Activated T-helper 1 cell treated with anti-CD3 and anti-CD28 coated beads, Interleukin-12 subunit alpha, Interleukin-12 subunit beta, Interleukin-2, Interleukin-4 antibody, amounts not matched to agents 30 ng/mL and 10 ng/mL and 1 ng/mL, durations not matched to agents 14 hours and 24 hours and 36 hours (primary cell): ENCODE results near the gene CSH1. TPM values are rescaled to one million over a fixed set of nuclear protein-coding genes. Genes with fewer than 3 reads are reported as not detected.
"Not testable (repeated sequence)": the region's sequence is repeated elsewhere in the genome, so short reads cannot be mapped to it uniquely, and the experiment has no call there.

ENCODE experiments used
- DNase-seq: peaks from one replicate; pipeline ENCODE4 v3.0.0; 2021; ENCODE audit warnings: low spot score
- H3K27ac Mint-ChIP-seq: one replicate; pipeline ENCODE4 v1.8.0; 2021; ENCODE audit warnings: mild to moderate bottlenecking, mixed read lengths
- H3K27me3 Mint-ChIP-seq: one replicate; pipeline ENCODE4 v1.8.0; 2022; ENCODE audit warnings: mild to moderate bottlenecking, moderate library complexity, mixed read lengths; ENCODE audit not compliant: insufficient read depth
- H3K36me3 Mint-ChIP-seq: one replicate; pipeline ENCODE4 v1.8.0; 2021; ENCODE audit warnings: low read depth, mixed read lengths
- H3K4me1 Mint-ChIP-seq: one replicate; pipeline ENCODE4 v1.8.0; 2021; ENCODE audit warnings: low read depth, mixed read lengths
- H3K4me3 Mint-ChIP-seq: one replicate; pipeline ENCODE4 v1.8.0; 2021; ENCODE audit warnings: mild to moderate bottlenecking, moderate library complexity, mixed read lengths
- H3K9me3 Mint-ChIP-seq: one replicate; pipeline ENCODE4 v1.8.0; 2021; ENCODE audit warnings: mixed read lengths
- intact Hi-C: fragments of 100-400 bp; cut with micrococcal nuclease; formaldehyde crosslinking; loops from one replicate; pipeline ENCODE4 v1.15.1; 2024
- total RNA-seq: library from RNA; stranded (reverse); gene quantifications from 2 replicates; pipeline ENCODE4 v1.2.3, GENCODE V29; 2022

The CSH1 gene
- total RNA-seq, 1 donor from 2014 or later: not detected

DNA sequence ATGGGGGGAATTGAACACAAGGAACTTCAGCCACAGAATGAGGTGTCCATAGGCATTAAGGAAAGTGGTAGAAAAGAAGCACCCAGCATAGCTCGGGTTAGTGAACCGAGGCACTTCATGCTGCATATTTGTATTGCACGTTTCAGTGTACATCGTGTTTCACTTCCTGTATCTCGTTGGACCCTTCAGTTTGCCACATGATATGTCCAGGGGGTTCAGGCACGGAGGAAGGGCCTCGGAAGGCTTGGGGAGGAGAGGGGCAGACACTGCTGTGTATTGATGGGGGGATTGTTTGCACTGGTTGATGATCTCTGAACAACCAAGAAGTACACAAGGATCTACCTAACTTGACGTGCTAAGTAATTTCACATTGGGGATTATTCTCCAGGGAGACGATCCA is 26.0 kb upstream of the CSH1 start:
- H3K36me3 Mint-ChIP-seq, H3K27me3 Mint-ChIP-seq, H3K9me3 Mint-ChIP-seq, H3K4me1 Mint-ChIP-seq, intact Hi-C loops, H3K27ac Mint-ChIP-seq, DNase-seq, H3K4me3 Mint-ChIP-seq: not testable (repeated sequence)

- DNase-seq, H3K9me3 Mint-ChIP-seq, intact Hi-C loops, H3K4me3 Mint-ChIP-seq, H3K27me3 Mint-ChIP-seq, H3K36me3 Mint-ChIP-seq, H3K27ac Mint-ChIP-seq, H3K4me1 Mint-ChIP-seq: not testable (repeated sequence)
These were observed 24.4 kb upstream of the CSH1 start for GRCh38 chr17:63920779-63921178.

GRCh38 chr17:63920050-63920449 is 23.7 kb upstream of the CSH1 start:
- H3K4me3 Mint-ChIP-seq, DNase-seq, H3K36me3 Mint-ChIP-seq, H3K27me3 Mint-ChIP-seq, H3K27ac Mint-ChIP-seq, H3K9me3 Mint-ChIP-seq, intact Hi-C loops, H3K4me1 Mint-ChIP-seq: not testable (repeated sequence)

- Mint-ChIP-seq H3K4me3 (no peak overlapping the region), H3K27me3 (peaks cover 8% of the 10 kb centered on the region), H3K4me1 (peaks cover 7% of the 10 kb centered on the region), H3K36me3 (no peaks in the 10 kb centered on the region), H3K9me3 (no peaks in the 10 kb centered on the region), H3K27ac (no peak overlapping the region)
- intact Hi-C loops: loop anchor here (1.0 to 5.0 kb wide), 5 partner anchors 27 to 363 kb away; no protein-coding TSS in a partner anchor
- DNase-seq: peak; percentile 65
These were observed 22.9 kb upstream of the CSH1 start for GRCh38 chr17:63919311-63919723.

DNA sequence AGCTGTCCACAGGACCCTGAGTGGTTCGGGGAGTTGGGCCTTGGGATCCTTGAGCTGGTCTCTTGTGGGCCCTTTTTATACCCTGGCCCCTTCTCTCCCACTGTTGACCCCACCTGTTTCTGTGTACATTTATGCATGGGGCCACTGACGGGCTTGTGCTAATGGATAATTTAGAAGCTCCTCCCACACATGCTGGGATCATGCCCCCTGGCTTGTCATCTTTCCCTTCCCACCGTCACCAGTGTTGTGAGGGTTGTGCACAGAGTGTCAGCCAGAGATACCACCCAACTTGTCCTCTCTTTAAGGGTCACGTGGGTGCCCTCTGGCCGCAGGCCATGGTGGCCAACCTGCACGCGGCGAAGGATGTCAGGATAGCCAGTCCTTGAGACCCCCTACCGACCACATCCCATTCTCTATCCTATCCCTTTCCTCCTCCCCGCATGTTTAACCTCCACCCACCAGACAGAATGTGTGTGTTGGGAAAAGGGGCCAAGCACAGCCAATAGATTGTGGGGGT is 22.5 kb upstream of the CSH1 start, which contains the start of gene GH1:
TSS of gene GH1 (minus strand) at position 51 of the 517 bp plus-strand sequence. CDS start 63 bp downstream, outside the sequence.
- not testable (repeated sequence) for H3K36me3 Mint-ChIP-seq, H3K4me3 Mint-ChIP-seq, H3K9me3 Mint-ChIP-seq, H3K27ac Mint-ChIP-seq, DNase-seq, H3K27me3 Mint-ChIP-seq, H3K4me1 Mint-ChIP-seq
- intact Hi-C loops: loop anchor here (1.0 to 5.0 kb wide), 5 partner anchors 27 to 363 kb away; no protein-coding TSS in a partner anchor

- Mint-ChIP-seq H3K27ac (no peak overlapping the region), H3K36me3 (no peaks in the 10 kb centered on the region), H3K27me3 (peaks cover 8% of the 10 kb centered on the region), H3K9me3 (no peaks in the 10 kb centered on the region), H3K4me3 (no peak overlapping the region), H3K4me1 (peaks cover 7% of the 10 kb centered on the region)
- intact Hi-C loops: loop anchor here (5.0 kb wide), 1 partner anchor 364 kb away; no protein-coding TSS in a partner anchor
- no peak for DNase-seq
These were observed 21.9 kb upstream of the CSH1 start for GRCh38 chr17:63918305-63918704.

DNA sequence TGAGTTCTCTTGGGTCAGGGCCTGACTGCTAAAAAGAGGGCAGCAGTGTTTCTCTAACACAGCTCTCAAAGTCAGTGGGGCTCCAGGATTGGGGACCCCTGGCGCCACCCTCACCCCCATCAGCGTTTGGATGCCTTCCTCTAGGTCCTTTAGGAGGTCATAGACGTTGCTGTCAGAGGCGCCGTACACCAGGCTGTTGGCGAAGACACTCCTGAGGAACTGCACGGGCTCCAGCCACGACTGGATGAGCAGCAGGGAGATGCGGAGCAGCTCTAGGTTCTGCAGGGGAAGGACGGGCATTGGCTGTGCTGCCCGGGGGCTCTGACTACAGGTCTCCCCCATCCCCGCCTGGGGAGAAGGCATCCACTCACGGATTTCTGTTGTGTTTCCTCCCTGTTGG is 21.3 kb upstream of the CSH1 start:
- H3K4me3 Mint-ChIP-seq: no peak overlapping the region
- H3K9me3 Mint-ChIP-seq: no peaks in the 10 kb centered on the region
- peaks cover 8% of the 10 kb centered on the region for H3K27me3 Mint-ChIP-seq
- no peaks in the 10 kb centered on the region for H3K36me3 Mint-ChIP-seq
- peaks cover 7% of the 10 kb centered on the region for H3K4me1 Mint-ChIP-seq
- intact Hi-C loops: loop anchor here (5.0 kb wide), 1 partner anchor 365 kb away; no protein-coding TSS in a partner anchor
- H3K27ac Mint-ChIP-seq: no peak overlapping the region
- no peak for DNase-seq

DNA sequence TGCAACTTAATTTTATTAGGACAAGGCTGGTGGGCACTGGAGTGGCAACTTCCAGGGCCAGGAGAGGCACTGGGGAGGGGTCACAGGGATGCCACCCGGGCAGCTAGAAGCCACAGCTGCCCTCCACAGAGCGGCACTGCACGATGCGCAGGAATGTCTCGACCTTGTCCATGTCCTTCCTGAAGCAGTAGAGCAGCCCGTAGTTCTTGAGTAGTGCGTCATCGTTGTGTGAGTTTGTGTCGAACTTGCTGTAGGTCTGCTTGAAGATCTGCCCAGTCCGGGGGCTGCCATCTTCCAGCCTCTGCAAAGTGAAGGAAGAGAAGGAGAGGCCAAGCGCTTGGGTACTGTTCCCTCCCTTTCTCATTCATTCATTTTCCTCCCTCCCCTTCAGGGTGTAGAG is 20.8 kb upstream of the CSH1 start:
- H3K36me3 Mint-ChIP-seq: not testable (repeated sequence)
- intact Hi-C loops: loop anchor here (5.0 kb wide), 1 partner anchor 365 kb away; no protein-coding TSS in a partner anchor

DNA sequence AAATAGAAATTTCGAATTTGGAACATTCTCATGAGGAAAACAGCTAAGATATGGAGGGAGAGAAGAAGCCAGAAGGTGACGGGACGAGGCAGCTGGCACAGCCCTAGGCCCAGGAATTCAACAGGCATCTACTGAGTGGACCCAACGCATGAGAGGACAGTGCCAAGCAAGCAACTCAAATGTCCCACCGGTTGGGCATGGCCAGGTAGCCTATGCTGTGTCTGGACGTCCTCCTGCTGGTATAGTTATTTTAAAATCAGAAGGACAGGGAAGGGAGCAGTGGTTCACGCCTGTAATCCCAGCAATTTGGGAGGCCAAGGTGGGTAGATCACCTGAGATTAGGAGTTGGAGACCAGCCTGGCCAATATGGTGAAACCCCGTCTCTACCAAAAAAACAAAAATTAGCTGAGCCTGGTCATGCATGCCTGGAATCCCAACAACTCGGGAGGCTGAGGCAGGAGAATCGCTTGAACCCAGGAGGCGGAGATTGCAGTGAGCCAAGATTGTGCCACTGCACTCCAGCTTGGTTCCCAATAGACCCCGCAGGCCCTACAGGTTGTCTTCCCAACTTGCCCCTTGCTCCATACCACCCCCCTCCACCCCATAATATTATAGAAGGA is 20.3 kb upstream of the CSH1 start:
- no peak for DNase-seq
- intact Hi-C loops: loop anchor here (5.0 kb wide), 1 partner anchor 366 kb away; no protein-coding TSS in a partner anchor
- H3K4me3 Mint-ChIP-seq: no peak overlapping the region
- peaks cover 7% of the 10 kb centered on the region for H3K4me1 Mint-ChIP-seq
- H3K27ac Mint-ChIP-seq: no peak overlapping the region
- H3K36me3 Mint-ChIP-seq: no peaks in the 10 kb centered on the region
- peaks cover 6% of the 10 kb centered on the region for H3K27me3 Mint-ChIP-seq
- no peaks in the 10 kb centered on the region for H3K9me3 Mint-ChIP-seq

More for the DNA sequence above, 20.8 kb upstream of the CSH1 start:
- not testable (repeated sequence) for H3K27me3 Mint-ChIP-seq, DNase-seq, H3K27ac Mint-ChIP-seq, H3K9me3 Mint-ChIP-seq, H3K4me1 Mint-ChIP-seq, H3K4me3 Mint-ChIP-seq

- H3K27ac Mint-ChIP-seq, H3K36me3 Mint-ChIP-seq, DNase-seq, H3K4me1 Mint-ChIP-seq, H3K27me3 Mint-ChIP-seq, H3K9me3 Mint-ChIP-seq, H3K4me3 Mint-ChIP-seq: not testable (repeated sequence)
- intact Hi-C loops: loop anchor here (5.0 kb wide), 1 partner anchor 367 kb away; no protein-coding TSS in a partner anchor
These were observed 19.4 kb upstream of the CSH1 start for GRCh38 chr17:63915753-63916152.

- no peak overlapping the region for H3K27ac Mint-ChIP-seq
- H3K4me1 Mint-ChIP-seq: peaks cover 6% of the 10 kb centered on the region
- no peaks in the 10 kb centered on the region for H3K9me3 Mint-ChIP-seq
- intact Hi-C loops: no loop called here
- no peak for DNase-seq
- H3K27me3 Mint-ChIP-seq: peaks cover 7% of the 10 kb centered on the region
- H3K36me3 Mint-ChIP-seq: no peaks in the 10 kb centered on the region
- no peak overlapping the region for H3K4me3 Mint-ChIP-seq
These were observed 18.1 kb upstream of the CSH1 start for GRCh38 chr17:63914471-63914870.

GRCh38 chr17:63911657-63912100 is 15.3 kb upstream of the CSH1 start:
- Mint-ChIP-seq H3K27me3 (peaks cover 14% of the 10 kb centered on the region), H3K4me1 (no peaks in the 10 kb centered on the region), H3K9me3 (no peaks in the 10 kb centered on the region), H3K4me3 (no peak overlapping the region), H3K36me3 (no peaks in the 10 kb centered on the region), H3K27ac (no peak overlapping the region)
- peak; percentile 37 for DNase-seq
- intact Hi-C loops: no loop called here

DNA sequence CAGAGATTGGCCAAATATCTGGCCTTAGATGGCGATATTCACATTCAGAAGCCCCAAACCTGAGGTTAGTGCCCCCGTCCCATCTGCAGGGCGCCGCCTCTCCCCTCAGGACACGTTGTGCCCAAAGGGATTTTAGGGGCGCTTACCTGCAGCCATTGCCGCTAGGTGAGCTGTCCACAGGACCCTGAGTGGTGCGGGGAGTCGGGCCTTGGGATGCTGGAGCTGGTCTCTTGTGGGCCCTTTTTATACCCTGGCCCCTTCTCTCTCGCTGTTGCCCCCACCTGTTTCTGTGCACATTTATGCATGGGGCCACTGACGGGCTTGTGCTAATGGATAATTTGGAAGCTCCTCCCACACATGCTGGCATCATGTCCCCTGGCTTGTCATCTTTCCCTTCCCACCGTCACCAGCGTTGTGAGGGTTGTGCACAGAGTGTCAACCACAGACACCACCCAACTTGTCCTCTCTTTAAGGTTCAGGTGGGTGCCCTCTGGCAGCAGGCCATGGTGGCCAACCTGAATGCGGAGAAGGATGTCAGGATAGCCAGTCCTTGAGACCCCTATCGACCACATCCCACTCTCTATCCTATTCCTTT is 14.8 kb upstream of the CSH1 start, which contains the start of gene CSHL1:
TSS of gene CSHL1 (minus strand) at position 218 of the 595 bp plus-strand sequence. CDS start at position 156, 62 bp downstream.
- no peak within 1 kb of the TSS for H3K4me3 Mint-ChIP-seq
- H3K36me3 Mint-ChIP-seq: no peaks in the 10 kb centered on the region
- no peaks in the 10 kb centered on the region for H3K4me1 Mint-ChIP-seq
- H3K27ac Mint-ChIP-seq: no peak within 1 kb of the TSS
- H3K9me3 Mint-ChIP-seq: no peaks in the 10 kb centered on the region
- intact Hi-C loops: no loop called here
- no peak for DNase-seq
- H3K27me3 Mint-ChIP-seq: peaks cover 14% of the 10 kb centered on the region
